ENCODE measurements around the gene CFAP90.

CFAP90 gene

DNA sequence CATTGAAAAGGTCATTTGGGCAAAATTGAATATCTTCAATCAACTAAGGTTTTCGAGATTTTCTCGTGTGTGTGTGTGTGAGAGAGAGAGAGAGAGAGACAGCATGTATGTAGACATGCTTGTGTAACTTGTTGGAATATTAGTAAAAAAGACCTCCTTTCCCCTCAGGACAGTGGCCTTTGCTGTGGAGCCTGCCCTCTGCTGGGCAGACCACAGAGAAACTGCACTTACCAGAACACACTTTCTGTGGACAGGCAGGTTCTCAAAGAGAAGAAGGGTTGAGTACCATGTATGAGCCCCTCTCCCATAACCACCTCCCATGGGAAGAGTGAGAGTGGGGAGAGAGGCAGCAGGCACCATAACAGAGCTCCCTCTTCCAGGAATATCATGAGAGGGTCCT is 45.6 kb downstream of the CFAP90 start:
- TF ChIP-seq, protein P1, sequence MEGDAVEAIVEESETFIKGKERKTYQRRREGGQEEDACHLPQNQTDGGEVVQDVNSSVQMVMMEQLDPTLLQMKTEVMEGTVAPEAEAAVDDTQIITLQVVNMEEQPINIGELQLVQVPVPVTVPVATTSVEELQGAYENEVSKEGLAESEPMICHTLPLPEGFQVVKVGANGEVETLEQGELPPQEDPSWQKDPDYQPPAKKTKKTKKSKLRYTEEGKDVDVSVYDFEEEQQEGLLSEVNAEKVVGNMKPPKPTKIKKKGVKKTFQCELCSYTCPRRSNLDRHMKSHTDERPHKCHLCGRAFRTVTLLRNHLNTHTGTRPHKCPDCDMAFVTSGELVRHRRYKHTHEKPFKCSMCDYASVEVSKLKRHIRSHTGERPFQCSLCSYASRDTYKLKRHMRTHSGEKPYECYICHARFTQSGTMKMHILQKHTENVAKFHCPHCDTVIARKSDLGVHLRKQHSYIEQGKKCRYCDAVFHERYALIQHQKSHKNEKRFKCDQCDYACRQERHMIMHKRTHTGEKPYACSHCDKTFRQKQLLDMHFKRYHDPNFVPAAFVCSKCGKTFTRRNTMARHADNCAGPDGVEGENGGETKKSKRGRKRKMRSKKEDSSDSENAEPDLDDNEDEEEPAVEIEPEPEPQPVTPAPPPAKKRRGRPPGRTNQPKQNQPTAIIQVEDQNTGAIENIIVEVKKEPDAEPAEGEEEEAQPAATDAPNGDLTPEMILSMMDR (IDR thresholded peaks at IDR 0.05; ENCODE audit: insufficient read depth, low read depth, low read length, missing control alignments), result no peak

DNA sequence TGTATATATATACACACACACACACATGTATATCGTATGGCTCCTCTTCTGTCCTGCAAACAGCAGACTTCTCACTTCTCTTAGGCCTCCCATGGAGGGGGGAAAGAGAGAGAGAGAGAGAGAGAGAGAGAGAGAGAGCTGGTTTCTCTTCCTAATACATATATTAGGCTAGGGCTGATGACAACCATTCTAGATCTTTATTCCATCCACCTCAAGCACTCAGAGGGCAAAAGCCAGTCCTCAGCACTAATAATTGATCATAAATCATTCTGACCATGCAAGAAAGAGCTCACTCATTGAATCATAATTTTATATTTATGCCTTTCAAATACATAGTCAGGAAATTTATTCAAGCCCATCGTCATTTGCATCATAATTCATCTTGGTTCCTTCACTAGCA is 47.0 kb downstream of the CFAP90 start:
- TF ChIP-seq, protein P1 (IDR thresholded peaks at IDR 0.05; ENCODE audit: insufficient read depth, low read depth, low read length, missing control alignments), result no peak
- DNase-seq (ENCODE audit: low read depth), result no peak
- no peak overlapping the region for H3K4me3 ChIP-seq (ENCODE audit: low read length)

More for the DNA sequence above, 45.6 kb downstream of the CFAP90 start:
- DNase-seq (ENCODE audit: low read depth), result no peak
- no peak overlapping the region for H3K4me3 ChIP-seq (ENCODE audit: low read length)

DNA sequence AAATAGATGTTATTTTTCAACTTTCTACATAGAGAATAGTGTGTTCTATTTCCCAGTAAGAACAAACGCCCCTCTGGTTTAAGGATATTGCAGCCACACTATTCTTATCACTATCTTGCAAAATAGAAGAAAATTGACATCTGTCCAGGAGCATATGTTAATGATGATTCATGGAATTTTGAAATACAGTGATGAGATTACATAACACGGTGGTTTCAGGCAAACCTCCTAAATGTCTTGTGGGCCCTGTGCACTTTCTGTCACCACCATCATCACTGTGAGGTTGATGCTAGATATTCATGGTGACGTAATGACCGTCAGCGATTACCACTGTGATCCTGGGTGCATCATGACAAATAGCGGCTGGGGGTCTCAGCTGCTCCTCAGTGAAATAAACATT is 48.1 kb downstream of the CFAP90 start:
- peak; percentile 23 for DNase-seq (ENCODE audit: low read depth)
- no peak overlapping the region for H3K4me3 ChIP-seq (ENCODE audit: low read length)
- TF ChIP-seq, protein P1 (IDR thresholded peaks at IDR 0.05; ENCODE audit: insufficient read depth, low read depth, low read length, missing control alignments), result no peak

DNA sequence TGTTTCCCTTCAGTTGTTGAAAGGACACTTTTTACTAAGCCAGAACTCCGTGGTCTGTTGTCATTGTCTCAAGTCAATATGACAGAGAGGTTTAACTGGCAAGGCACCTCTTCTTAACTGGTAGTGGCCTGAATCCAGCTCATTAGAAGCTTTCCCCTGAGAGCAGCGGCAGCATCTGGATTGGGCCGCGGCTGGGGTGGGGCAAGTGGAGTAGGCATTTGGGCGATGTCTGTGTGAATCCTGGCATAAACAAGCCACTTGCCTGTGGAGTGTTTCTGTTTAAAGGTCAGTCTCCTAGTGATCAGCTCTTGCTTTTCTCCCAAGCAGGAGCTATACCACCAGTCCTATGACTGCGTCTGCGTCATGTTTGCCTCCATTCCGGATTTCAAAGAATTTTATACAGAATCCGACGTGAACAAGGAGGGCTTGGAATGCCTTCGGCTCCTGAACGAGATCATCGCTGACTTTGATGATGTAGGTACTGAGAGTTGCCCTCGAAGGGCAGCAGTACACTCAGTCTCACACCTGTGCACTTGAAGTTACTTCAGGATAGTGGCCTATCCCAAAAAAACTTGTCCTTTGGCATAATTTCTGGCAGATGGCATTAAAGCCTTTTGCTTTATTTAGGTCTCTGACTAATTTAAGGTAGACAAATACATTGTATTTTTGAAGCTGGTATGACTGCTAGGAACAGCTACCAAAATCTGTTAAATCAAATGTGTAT is 48.9 kb downstream of the CFAP90 start:
- TF ChIP-seq, protein P1 (IDR thresholded peaks at IDR 0.05; ENCODE audit: insufficient read depth, low read depth, low read length, missing control alignments), result no peak
- no peak overlapping the region for H3K4me3 ChIP-seq (ENCODE audit: low read length)
- no peak for DNase-seq (ENCODE audit: low read depth)

DNA sequence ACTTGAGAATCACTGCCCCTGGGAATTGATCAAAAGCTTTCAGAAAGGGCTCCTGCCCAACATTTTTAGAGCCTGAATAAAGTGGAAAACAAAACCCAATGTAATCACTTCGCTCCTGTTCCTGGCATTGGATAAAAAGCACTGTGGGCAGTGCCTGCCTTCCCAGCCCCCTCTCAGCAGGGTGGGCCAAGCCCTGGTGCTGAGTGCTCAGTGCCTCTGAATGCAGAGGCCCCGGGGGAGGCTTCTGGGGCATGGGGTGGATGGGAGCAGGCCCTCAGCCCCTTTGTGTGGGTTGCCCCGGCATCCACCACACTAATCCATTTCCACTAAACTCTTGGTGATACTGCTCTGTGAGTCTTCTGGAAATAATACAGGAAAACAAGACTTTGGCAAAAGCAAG is 55.6 kb downstream of the CFAP90 start:
- no peak for DNase-seq (ENCODE audit: low read depth)
- no peak overlapping the region for H3K4me3 ChIP-seq (ENCODE audit: low read length)
- TF ChIP-seq, protein P1 (IDR thresholded peaks at IDR 0.05; ENCODE audit: insufficient read depth, low read depth, low read length, missing control alignments), result no peak

DNA sequence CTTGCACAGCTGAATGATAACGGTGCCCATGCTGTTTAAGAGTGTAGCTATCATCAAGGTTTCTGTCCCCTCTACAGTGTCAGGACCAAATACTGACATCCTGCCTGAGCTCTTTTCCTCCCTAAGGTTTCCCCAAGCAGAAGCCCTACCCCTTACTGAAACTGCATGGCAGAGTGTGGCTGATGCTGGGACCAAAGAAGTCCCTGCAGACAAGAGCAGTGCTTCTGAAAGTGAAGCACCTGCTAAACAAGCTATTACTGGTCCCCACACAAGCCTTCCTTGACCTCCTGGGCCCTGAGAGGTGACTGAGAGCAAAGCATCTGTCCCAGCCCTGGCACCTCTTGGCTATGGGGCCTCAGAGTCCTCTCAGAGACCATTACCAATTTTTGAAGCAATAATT is 56.1 kb downstream of the CFAP90 start:
- TF ChIP-seq, protein P1 (IDR thresholded peaks at IDR 0.05; ENCODE audit: insufficient read depth, low read depth, low read length, missing control alignments), result no peak
- H3K4me3 ChIP-seq (ENCODE audit: low read length), result no peak overlapping the region
- DNase-seq (ENCODE audit: low read depth), result no peak

DNA sequence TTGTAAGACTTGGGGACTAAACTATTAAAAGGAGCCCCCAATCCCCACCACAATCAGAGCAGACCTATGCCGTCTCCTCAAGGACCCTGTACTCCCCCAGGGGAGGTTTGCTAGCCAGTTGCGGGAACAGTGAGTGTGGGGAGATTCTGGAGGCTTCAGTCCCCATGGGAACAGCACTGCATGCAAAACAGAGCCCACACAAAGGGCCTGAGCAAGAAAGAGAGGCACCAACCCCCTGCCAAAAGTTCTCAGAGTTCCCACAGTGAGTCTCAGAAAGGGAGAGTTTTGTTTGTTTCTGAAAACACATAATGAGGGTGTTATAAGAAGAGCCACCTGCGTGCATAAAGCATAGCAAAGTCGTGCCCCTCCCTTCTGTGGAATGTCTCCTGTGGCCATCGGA is 56.6 kb downstream of the CFAP90 start:
- no peak for DNase-seq (ENCODE audit: low read depth)
- H3K4me3 ChIP-seq (ENCODE audit: low read length), result no peak overlapping the region
- TF ChIP-seq, protein P1 (IDR thresholded peaks at IDR 0.05; ENCODE audit: insufficient read depth, low read depth, low read length, missing control alignments), result no peak

All from epithelial cell of esophagus (primary cell).